ENCODE measurements around the gene ZNF14.
"Not testable (repeated sequence)": the region's sequence is repeated elsewhere in the genome, so short reads cannot be mapped to it uniquely, and the experiment has no call there.

Gene ZNF14

GRCh38 chr19:19744641-19745040 is 11.7 kb upstream of the ZNF14 start:
- Histone ChIP-seq H3K9ac (ENCODE audit: low read length) (no peak overlapping the region), H3K36me3 (replicated peaks; ENCODE audit: low read depth, low read length) (no peaks in the 10 kb centered on the region), H2AFZ (ENCODE audit: low read depth, low read length) (no peak overlapping the region), H3K4me2 (ENCODE audit: low read length) (no peak overlapping the region), H3K27me3 (ENCODE audit: low read depth, low read length) (no peaks in the 10 kb centered on the region), H3K79me2 (ENCODE audit: low read length) (no peaks in the 10 kb centered on the region), H3K4me3 (ENCODE audit: low read length) (no peak overlapping the region), H3K4me1 (ENCODE audit: low read length) (no peaks in the 10 kb centered on the region), H3K27ac (ENCODE audit: low read length) (no peak overlapping the region), H4K20me1 (ENCODE audit: insufficient read depth, low read length) (no peaks in the 10 kb centered on the region), H3K9me3 (ENCODE audit: insufficient read depth, low read length) (no peaks in the 10 kb centered on the region)
- TF ChIP-seq EZH2phosphoT487 (IDR thresholded peaks at IDR 0.05; ENCODE audit: low read depth) (no peak), CTCF (IDR thresholded peaks at IDR 0.05; ENCODE audit: low read depth, low read length) (no peak)

- H4K20me1 ChIP-seq (ENCODE audit: insufficient read depth, low read length); H3K27me3 ChIP-seq (ENCODE audit: low read depth, low read length); H3K4me1 ChIP-seq (ENCODE audit: low read length); H3K9me3 ChIP-seq (ENCODE audit: insufficient read depth, low read length); H2AFZ ChIP-seq (ENCODE audit: low read depth, low read length); H3K4me3 ChIP-seq (ENCODE audit: low read length); H3K9ac ChIP-seq (ENCODE audit: low read length); H3K36me3 ChIP-seq (replicated peaks; ENCODE audit: low read depth, low read length); H3K79me2 ChIP-seq (ENCODE audit: low read length); H3K27ac ChIP-seq (ENCODE audit: low read length); H3K4me2 ChIP-seq (ENCODE audit: low read length): not testable (repeated sequence)
Measured at GRCh38 chr19:19743921-19744320, 11.0 kb upstream of the ZNF14 start.

GRCh38 chr19:19743176-19743575 is 10.3 kb upstream of the ZNF14 start:
- Histone ChIP-seq H3K9ac (ENCODE audit: low read length) (no peak overlapping the region), H3K27ac (ENCODE audit: low read length) (no peak overlapping the region), H2AFZ (ENCODE audit: low read depth, low read length) (no peak overlapping the region), H3K36me3 (replicated peaks; ENCODE audit: low read depth, low read length) (no peaks in the 10 kb centered on the region), H3K4me3 (ENCODE audit: low read length) (no peak overlapping the region), H3K9me3 (ENCODE audit: insufficient read depth, low read length) (no peaks in the 10 kb centered on the region), H3K4me1 (ENCODE audit: low read length) (no peaks in the 10 kb centered on the region), H3K79me2 (ENCODE audit: low read length) (no peaks in the 10 kb centered on the region), H3K27me3 (ENCODE audit: low read depth, low read length) (no peaks in the 10 kb centered on the region), H4K20me1 (ENCODE audit: insufficient read depth, low read length) (no peaks in the 10 kb centered on the region), H3K4me2 (ENCODE audit: low read length) (no peak overlapping the region)
- TF ChIP-seq CTCF (IDR thresholded peaks at IDR 0.05; ENCODE audit: low read depth, low read length) (no peak), EZH2phosphoT487 (IDR thresholded peaks at IDR 0.05; ENCODE audit: low read depth) (no peak)

GRCh38 chr19:19742773-19743172 is 9.9 kb upstream of the ZNF14 start:
- Histone ChIP-seq H3K27ac (ENCODE audit: low read length) (no peak overlapping the region), H3K79me2 (ENCODE audit: low read length) (no peaks in the 10 kb centered on the region), H2AFZ (ENCODE audit: low read depth, low read length) (no peak overlapping the region), H3K4me3 (ENCODE audit: low read length) (no peak overlapping the region), H3K4me1 (ENCODE audit: low read length) (no peaks in the 10 kb centered on the region), H3K9me3 (ENCODE audit: insufficient read depth, low read length) (no peaks in the 10 kb centered on the region), H3K9ac (ENCODE audit: low read length) (no peak overlapping the region), H3K4me2 (ENCODE audit: low read length) (no peak overlapping the region), H4K20me1 (ENCODE audit: insufficient read depth, low read length) (no peaks in the 10 kb centered on the region), H3K36me3 (replicated peaks; ENCODE audit: low read depth, low read length) (no peaks in the 10 kb centered on the region), H3K27me3 (ENCODE audit: low read depth, low read length) (no peaks in the 10 kb centered on the region)
- TF ChIP-seq CTCF (IDR thresholded peaks at IDR 0.05; ENCODE audit: low read depth, low read length) (no peak), EZH2phosphoT487 (IDR thresholded peaks at IDR 0.05; ENCODE audit: low read depth) (no peak)

GRCh38 chr19:19741184-19741583 is 8.3 kb upstream of the ZNF14 start:
- no peaks in the 10 kb centered on the region for H3K4me1 ChIP-seq (ENCODE audit: low read length)
- no peak overlapping the region for H3K4me2 ChIP-seq (ENCODE audit: low read length)
- H3K9ac ChIP-seq (ENCODE audit: low read length), result no peak overlapping the region
- no peaks in the 10 kb centered on the region for H3K27me3 ChIP-seq (ENCODE audit: low read depth, low read length)
- no peaks in the 10 kb centered on the region for H3K36me3 ChIP-seq (replicated peaks; ENCODE audit: low read depth, low read length)
- H4K20me1 ChIP-seq (ENCODE audit: insufficient read depth, low read length), result no peaks in the 10 kb centered on the region
- H2AFZ ChIP-seq (ENCODE audit: low read depth, low read length), result no peak overlapping the region
- H3K79me2 ChIP-seq (ENCODE audit: low read length), result no peaks in the 10 kb centered on the region
- TF ChIP-seq CTCF (IDR thresholded peaks at IDR 0.05; ENCODE audit: low read depth, low read length) (no peak), EZH2phosphoT487 (IDR thresholded peaks at IDR 0.05; ENCODE audit: low read depth) (no peak)
- no peak overlapping the region for H3K27ac ChIP-seq (ENCODE audit: low read length)
- no peaks in the 10 kb centered on the region for H3K9me3 ChIP-seq (ENCODE audit: insufficient read depth, low read length)
- no peak overlapping the region for H3K4me3 ChIP-seq (ENCODE audit: low read length)

Measured in OCI-LY3 (cell line).